Stimulated activated naive CD4-positive, alpha-beta T cell treated with Interleukin-2 at 50 U/mL for 16 hours (primary cell): ENCODE data around the gene TF.

Experiments used
- DNase-seq: peaks from one replicate; lab custom pipeline; 2025; lab: John Stamatoyannopoulos, UW

Gene TF

DNA sequence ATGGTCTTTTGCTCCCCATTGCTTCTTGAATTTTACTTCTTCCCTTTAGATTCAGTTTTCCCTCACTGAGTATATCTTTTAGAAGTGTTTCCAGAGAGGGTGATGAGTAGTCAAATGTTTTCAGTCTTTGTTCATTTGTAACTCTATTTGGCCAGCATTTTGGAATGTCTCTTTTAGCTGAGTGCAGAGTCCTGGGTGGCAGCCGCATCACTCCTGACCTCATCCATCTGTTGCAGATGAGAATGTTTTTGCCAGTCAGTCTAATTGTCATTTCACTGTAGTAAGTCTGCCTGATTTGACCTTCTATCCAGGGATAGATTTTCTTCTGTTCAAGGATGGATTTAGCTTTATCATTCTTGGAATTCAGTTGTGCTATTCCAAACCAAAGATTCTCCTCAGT is 66.7 kb downstream of the TF start:
- no peak for DNase-seq

DNA sequence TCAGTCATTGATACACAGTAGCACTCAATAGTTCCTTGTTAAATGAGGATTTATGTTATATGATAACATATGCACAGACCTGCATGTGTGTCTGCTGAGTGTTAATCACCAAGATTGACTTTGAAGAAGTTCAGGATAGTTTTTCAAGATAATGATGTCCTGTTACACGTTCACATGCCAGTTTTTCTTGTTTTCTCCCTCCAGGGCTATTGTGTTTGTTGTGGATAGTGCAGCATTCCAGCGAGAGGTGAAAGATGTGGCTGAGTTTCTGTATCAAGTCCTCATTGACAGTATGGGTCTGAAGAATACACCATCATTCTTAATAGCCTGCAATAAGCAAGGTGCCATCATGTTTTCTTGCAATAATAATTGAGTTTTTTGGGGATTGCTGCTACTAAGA is 69.2 kb downstream of the TF start:
- DNase-seq, result no peak

DNA sequence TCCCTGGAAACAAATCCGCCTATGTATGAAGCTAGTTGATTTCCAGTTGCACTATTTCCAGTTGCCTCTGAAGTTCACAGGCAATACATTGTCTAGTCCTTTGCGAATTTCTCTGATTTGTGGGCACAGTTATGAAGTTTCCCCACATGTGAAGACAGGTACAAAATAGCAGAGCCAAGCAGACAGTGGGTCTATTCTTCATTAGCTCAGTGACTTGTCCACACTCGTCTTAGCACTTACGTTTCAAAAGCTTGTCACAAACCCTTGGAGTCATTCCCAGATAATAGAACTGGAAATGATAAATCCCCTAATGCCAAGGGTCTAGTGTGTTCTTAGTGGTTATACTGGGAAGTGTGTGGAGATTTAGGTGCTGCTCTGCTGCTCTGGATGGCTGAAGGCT is 73.9 kb downstream of the TF start:
- DNase-seq, result no peak

DNA sequence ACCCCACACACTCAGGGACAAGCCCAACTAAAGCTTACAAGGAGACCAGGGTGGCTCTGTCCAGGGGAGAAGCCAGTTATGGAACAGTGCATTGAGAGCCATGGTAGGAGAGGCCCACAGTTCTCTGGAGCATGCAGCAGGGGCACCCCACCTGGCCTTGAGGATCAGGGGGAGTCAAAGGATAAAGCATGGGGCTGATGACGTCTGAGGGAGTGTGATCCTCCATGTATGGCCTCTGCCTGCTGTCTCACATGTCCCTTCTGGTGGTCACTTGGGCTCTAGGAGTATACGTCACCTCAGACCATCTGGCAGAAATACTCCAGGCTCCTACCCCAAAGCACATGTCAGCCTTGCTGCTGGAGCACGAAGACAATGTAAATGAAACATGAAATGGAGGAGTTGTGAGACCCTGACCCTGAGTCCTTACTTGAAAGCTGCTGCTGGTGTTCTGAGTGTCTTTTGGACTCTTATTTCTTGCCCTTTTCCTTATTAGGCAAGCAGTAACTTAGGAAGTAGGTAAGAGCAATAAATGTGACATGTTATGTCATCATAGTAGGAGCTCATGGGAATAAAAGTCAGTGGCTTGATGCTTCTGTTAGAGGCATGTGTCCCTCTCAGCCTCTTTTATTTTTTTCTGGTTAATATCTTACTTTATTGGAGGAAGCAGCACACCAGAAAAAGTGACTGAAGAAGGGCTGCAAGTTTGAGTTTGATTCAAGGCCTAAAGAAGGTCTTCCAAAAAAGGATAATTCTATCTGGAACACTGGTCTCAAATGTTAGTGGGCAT is 74.9 kb downstream of the TF start:
- no peak for DNase-seq

DNA sequence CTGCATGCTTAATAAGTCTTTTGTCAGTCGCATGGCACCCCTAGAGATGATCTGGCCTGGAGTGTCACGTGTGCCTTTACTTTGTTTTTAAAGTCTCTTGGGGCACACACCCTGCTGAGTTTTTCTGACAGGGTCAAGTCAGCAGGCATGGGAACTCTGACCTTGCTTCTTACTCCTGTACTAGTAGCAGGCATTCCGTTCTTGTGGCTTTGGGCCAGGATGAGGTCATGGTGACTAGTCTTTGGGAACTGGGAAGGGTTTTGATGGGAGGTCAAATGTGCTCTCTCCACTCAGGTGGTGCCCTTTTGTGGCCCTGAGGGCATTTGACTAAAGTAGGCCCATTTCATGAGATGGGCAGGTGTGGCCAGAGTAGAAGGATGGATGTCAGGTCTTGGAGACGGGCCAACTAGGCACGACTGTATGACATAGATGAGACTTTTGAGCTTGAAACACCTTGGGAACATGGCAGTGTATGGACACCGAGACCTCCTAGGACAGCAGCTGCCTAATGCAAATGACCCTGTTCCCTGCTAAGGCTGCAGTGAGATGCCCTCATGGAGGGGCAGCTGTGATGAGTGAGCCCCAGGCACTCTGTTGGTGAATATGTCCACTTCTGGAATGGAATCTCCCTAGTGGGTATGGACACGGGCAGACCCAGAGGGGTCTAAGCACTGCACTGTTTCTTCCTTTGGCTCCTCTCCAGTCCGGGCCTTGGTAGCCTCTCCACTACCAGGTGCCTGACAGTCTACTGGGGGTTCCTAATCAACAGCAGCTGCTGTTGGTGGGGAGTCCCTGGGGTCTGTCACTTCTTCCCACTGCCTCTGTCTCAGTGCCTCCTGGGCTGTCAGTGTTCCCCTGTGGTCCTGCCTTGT is 75.8 kb downstream of the TF start:
- no peak for DNase-seq

DNA sequence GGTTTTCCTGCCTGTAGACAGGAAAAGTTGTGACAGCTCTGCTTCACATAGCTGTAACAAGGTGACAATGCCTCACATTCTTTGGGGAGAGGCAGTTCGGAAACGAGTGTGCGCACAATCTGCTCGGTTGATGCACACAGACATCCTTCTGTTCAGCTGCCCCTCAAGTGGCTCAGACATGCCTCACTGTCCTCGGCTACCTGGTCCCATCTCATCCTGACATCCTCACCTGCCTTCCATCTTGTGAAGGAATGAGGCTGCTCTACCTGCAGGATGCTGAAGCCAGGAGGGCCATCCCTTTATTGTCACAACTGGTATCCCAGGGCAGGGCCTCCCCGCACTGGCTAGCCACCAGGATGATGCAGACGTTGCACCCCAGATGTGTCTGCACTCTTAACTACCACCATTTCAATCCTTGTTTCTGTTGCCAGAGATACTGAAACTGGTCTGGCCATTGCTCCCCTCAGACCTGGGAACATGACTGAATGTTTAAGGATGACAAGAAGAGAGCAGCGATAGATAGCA is 78.8 kb downstream of the TF start:
- DNase-seq, result no peak

DNA sequence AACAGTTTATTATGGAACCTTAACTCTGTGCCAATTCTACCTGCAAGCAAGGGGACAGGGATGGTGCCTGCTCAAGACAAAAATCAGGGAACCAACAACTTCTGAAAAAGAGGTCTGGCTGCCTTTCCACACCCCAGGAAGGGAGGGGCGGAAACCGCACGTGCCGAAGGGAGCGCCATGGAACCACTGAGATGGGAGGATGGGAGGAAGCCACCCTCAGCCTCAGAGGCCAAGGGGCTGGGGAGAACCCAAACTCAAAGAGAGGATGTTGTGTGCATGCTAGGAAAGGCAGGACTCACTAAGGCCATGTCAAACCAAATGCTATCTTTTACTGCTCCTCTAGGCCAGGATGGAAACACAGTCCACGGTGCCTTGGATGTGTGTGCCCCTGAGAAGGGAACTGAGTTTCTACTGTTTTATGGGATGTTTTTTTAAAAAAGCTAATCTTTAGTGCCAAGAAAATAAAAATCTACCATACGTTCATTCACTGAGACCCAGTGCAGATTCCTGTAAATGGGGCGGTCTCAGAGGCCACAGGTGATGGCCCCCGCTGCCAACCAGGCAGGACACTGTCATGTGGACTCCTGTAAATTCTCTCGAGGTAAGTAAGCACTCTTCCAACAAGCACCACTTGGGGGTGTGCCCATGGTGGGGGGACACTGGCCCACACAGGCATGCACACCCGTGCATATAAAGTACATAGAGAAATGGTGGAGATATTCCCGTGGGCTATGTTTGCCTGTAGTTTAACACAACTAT is 80.0 kb downstream of the TF start:
- DNase-seq, result no peak

DNA sequence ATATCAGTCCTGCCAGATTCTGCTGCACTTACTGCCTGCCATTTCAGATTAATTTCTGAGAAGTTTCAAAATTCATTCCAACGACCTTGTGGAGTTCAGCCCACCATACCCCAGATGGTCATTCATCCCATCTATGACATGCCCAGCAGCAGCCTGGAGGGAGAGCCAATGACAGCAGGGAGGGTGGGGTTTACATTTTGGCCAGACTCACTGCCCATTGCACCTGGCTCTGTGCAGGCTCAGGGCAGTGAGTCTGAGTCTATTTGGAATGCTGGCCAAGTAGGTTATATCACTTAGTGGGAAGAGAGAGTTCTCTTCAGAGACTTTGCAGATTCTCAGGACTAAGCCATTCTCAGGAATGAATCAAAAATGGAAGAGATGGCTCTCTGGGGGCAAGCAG is 80.9 kb downstream of the TF start:
- DNase-seq, result no peak

DNA sequence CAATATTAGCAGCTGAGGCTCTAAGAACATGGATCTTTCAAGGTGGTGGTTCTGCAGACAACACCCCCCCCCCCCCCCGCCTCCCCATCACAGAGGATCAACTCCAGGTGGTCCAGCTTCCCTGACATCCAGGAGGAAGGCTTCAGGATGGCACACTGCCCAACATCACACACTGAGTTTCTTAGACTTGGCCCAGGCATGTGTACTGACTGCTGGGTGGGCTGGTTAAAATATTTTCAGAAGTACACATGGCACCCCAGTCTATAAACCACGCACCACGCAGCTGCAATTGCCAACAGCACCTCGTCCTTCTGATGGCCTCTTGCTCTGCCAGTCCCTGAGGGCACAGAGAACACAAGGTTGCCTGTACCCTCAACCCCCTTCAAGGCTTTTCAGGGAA is 81.5 kb downstream of the TF start:
- DNase-seq, result no peak

DNA sequence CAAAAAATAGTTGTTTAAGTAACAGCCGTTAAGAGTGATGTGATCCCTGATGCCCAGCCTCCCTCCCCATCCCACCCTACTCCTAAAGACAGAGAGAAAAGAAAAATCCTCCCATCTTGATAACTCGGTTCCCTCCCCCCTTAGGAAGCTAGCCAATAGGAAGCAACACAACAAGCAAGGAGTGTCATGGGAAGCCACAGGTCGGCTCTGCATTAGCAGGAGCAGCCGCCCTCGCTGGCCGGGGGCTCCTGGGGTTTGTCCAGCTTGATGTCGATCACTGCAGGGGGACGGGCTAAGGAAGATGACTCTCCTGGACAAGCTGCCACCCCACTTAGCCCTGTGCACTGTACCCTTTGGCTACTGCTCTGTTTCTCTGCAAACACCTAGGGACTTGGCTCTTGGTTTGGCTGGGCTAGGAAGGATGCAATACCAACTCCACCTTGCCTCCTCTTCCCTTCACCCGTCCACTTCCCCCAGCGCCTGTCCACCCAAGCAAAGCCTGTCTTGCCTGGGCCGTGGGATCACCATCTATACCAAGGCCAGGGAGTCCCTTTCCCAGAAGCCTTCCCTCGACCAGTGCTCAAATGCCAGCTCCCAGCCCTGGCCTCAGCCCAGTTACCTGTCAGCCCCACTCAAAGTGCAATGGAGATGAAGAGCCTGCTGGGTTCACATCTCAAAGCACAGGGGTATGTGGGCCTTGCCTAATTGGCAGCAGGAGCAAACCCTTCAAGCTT is 82.5 kb downstream of the TF start:
- DNase-seq, result no peak

DNA sequence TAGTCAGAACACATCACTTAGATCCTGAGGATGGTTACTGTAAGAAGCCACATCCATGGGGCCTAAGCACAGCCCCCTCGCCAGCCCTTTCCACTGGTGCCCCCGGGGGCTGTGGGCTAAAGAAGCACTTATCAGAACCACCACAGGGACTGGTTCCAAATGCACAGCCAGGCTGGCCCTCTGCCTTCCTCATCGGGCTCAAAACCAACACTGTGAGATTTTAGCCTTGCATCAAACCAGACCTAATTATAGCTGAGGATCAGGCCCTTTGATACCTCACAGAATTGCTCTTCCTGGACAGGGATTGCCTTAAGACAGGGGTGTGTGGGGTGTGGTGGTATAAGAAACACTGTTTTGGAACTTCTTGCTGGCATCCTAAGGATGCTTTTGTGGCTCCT is 83.1 kb downstream of the TF start:
- DNase-seq, result no peak

DNA sequence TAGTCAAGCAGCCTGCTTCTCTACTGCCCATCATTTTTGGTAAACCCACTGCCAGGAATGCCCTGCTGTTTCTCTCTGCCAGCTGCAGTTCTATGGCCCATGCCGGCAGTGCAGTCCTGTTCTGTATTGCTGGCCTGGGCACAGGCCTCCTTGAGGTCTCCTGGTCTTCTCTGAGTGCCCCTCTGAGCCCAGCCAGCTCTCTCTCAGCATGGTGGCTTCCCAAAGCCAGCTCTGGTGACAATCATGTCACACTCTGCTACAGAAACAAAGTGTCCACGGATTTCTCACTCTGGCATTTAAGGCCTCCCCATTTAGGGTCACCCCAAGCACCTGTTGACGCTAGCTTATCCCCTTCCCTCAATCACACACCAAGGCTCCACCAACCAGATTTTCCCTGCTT is 83.9 kb downstream of the TF start:
- DNase-seq, result no peak

DNA sequence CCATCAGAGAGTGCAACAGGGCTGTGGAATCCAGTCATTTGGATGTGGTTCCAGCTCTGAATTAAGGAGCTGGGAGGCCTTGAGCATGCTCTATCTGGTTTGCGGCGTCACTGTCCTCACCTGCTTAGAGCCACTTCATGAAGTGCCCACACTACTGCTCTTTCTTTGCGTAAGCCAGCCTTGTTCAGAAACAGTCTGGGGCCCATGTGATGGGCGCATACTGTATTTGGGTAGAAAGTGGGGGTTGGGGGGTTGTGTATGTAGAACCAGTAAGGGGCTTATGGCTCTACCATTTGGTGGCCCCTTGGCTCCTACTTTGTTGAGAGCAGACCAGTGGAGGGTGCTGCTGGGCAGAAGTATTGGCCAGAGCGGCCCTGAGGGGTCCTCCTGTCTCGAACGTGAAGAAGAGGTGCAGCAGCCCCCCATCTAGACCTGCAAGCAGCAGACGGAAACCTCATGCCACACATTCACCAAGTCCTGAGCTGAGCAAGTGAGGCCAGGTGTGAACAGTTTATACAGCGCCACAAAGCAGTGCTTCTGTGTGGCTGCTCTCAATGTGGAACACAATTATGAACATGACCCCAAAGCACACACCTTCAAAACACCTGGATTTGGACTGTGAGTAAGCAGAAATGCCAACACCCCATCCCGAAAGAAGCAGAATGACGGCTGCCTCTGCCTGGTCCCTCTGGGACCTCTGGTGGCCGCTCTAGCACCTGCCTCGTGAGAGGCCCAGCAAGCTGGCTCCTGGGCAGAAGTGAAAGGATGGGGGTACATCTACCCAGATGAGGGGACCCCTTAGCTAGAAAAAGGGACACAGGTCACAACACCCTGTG is 86.0 kb downstream of the TF start:
- no peak for DNase-seq

DNA sequence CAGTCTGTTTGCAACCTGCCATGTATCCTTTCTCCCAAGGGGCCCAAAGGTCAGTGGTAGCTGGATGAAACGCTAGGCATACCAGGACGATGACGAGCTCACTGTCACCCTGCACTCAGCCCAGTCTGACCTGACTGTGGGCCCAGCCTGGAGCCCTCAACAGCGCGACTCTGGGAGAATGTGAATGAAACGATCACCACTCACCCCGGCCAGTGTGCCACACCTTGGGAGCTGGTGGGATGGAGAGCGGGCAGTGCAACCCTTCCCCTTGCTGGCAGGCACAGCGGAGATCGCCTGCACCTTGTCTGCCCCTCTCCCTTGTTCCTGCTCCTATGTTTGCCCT is 86.6 kb downstream of the TF start:
- DNase-seq, result no peak

DNA sequence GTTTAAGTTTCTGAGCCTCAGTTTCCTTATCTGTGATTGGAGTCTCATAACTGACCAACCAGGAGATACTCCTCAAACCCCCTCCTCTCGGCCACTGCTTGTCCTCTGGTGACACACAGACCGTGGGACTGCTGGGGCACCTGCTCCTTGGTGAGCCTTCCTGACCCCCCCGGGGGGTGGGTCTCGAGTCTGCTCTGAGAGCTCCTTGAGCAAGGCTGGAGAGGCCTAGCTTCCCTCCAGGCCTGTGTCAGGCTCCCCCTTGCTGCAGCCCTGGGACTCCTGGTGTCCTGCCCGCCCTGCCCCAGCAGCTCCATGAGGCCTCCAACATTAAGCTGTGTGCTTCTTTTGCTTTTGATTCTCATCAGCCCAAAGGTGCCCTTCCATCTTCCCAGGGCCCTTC is 87.1 kb downstream of the TF start:
- DNase-seq, result no peak

DNA sequence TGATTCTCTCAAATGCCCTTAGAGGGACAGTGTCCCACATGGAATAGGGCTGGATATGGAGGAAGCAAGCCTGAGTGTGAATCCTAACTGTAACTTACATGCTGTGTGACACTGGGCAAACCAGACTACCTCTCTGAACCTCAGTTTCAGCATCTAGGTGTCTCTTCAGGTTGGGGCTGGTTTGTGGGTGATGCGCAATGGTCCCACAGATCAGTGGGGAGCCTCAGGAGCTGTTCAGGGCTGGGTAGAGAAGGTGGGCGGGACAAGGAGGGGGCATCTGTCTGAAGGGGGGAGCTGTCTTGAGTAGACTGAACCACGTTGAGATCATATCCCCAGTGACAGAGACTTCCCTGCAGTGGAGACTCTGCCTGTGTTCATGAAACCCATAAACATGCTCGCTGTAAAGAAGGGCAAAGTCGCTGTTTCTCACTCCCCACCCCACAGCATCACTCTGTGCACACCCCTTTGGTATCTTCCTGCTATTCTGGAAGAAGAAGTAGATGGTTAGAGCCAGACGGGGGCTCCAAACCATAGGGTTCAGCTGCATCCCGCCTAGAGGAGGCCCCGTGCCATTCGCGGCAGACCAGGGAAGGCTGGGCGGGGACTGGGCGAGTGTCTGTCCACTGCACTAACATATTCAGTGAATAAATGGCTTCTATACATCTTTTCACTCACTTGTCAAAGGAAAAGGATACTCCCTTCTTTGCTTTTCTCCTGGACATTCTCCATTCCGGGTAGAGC is 87.9 kb downstream of the TF start:
- DNase-seq, result no peak

DNA sequence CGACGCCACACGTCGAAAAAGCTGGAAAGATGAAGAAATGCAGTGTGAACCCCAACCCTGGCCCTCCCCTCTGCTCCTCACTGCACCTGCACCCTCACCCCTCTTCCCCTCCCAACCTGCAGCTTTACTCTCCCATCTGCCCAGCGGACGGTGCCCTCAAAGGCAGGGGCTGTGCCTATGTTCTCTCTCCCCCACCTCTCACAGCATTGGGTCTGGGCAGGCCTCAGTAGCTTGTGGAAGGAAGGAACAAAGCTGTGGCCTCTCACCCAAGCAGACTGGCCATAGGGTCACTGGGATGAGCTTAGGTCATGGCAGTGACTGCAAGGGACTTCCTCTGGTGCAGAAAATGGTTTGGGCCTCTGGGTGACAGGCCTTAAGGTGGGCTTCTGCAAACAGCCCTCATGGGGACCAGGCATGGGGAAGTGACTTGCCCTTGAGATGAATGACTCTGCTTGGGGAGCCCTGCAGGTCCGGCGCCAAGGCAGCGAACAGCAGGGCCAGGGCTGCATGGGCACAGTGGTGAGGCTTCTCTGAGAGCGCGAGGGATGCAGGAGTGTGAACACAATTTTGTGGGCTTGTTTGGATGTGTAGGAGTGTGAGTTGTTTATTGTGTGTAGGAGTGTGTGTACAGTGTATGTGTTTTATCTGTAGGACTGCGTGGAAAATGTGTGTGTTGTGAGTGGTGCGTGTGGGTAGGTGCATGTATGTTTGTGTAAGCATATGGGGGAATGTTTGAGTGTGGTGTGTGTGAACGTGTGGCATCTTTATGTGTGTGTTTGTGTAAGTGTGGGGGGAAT is 88.6 kb downstream of the TF start:
- DNase-seq, result no peak

DNA sequence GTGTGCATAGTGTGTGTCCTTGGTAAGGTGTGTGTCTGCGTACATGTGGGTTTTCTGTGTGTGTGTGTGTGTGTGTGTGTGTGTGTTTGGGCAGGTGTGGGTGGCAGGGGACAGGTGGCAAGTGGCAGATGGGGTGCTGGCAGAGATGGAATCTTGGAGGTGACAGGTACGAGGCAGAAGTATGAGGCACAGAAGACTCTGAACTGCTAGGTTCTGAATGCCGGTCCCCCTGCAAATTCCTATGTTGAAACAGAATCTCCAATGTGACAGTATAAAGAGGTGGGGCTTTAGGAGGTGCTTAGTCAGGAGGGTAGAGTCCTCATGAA is 89.2 kb downstream of the TF start:
- DNase-seq, result no peak

DNA sequence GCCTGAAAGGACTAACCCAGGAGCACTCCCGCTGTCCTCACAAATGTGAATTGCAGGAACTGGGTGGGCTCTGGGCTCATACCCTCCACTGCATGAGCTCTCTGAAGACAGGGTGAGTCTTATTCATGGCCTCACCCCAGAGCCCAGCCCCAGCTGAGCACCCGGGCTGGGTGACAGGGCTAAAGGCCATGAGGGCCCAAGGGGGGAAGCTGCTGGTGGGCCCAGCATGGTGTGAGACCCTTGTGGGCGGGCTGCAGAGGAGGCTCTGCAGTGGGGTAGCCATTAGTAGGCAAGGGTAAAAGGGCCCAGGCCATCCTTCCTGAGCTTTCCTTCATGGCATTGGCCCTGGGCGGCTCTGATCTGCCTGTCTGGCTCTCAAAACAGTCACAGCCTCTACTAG is 89.8 kb downstream of the TF start:
- DNase-seq, result no peak
